Measurements from ENCODE around the gene SLC35F1. TPM values are rescaled to one million over a fixed set of nuclear protein-coding genes. Genes with fewer than 3 reads are reported as not detected.

SLC35F1 gene
- total RNA-seq, 1 donor from 2014 or later: not detected

GRCh38 chr6:118083711-118084110, 176.6 kb downstream of the SLC35F1 start:
- Mint-ChIP-seq H3K4me3 (ENCODE audit: unreplicated experiment) (no peak overlapping the region), H3K4me1 (ENCODE audit: unreplicated experiment) (no peaks in the 10 kb centered on the region), H3K27ac (ENCODE audit: unreplicated experiment) (no peak overlapping the region), H3K36me3 (ENCODE audit: unreplicated experiment) (no peaks in the 10 kb centered on the region), H3K27me3 (ENCODE audit: unreplicated experiment) (peaks cover 8% of the 10 kb centered on the region), H3K9me3 (ENCODE audit: unreplicated experiment) (no peaks in the 10 kb centered on the region)
- DNase-seq (ENCODE audit: extremely low spot score, unreplicated experiment): no peak
- no peak for TF ChIP-seq CTCF (IDR thresholded peaks at IDR 0.05)

DNA sequence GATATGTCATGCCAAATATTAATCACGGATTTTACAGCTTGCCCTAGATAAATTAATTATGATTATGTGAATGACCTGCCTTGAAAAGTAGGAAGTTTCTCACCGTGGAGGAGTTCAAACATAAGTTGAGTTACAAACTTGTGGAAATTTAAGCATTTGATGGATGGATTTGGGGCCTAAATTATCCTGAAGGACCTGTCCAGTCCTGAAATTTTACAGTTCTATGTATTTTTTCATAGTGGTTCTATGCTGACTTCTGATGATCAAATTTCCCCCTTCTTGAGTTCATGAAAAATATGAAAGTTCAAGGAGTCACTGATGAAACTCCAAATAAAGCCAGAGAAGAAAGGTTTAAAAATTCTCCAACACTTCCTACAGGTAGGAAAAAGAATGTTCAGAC, 178.6 kb downstream of the SLC35F1 start:
- peaks cover 6% of the 10 kb centered on the region for H3K9me3 Mint-ChIP-seq (ENCODE audit: unreplicated experiment)

DNA sequence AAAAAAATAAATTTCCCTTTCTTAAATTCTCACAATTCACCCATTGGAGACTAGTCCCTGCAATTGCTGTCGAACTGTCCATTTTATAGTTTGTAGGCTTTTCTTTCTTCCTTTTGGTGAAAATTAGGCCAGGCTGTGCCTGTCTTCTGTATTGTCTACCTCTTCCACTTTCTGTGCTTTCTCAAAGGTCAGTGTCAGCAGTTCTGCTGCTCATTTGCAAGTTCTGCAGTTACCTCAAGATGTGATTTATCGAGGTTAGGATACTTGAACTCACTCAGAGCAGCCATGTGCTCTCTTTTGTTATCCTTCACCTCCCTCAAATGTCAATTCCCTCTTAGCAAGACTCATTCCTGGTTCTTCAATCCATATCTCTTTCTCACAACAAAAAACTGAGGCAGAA, 179.1 kb downstream of the SLC35F1 start:
- no peak for DNase-seq (ENCODE audit: extremely low spot score, unreplicated experiment)
- no peak for TF ChIP-seq CTCF (IDR thresholded peaks at IDR 0.05)
- Mint-ChIP-seq H3K27me3 (ENCODE audit: unreplicated experiment) (no peaks in the 10 kb centered on the region), H3K27ac (ENCODE audit: unreplicated experiment) (no peak overlapping the region), H3K9me3 (ENCODE audit: unreplicated experiment) (peaks cover 10% of the 10 kb centered on the region), H3K4me3 (ENCODE audit: unreplicated experiment) (no peak overlapping the region), H3K4me1 (ENCODE audit: unreplicated experiment) (no peaks in the 10 kb centered on the region), H3K36me3 (ENCODE audit: unreplicated experiment) (no peaks in the 10 kb centered on the region)

More for the DNA sequence above, 178.6 kb downstream of the SLC35F1 start:
- TF ChIP-seq CTCF (IDR thresholded peaks at IDR 0.05): no peak
- H3K27me3 Mint-ChIP-seq (ENCODE audit: unreplicated experiment): peaks cover 5% of the 10 kb centered on the region
- DNase-seq (ENCODE audit: extremely low spot score, unreplicated experiment): no peak
- H3K4me1 Mint-ChIP-seq (ENCODE audit: unreplicated experiment): no peaks in the 10 kb centered on the region
- H3K27ac Mint-ChIP-seq (ENCODE audit: unreplicated experiment): no peak overlapping the region
- H3K36me3 Mint-ChIP-seq (ENCODE audit: unreplicated experiment): no peaks in the 10 kb centered on the region
- H3K4me3 Mint-ChIP-seq (ENCODE audit: unreplicated experiment): no peak overlapping the region

DNA sequence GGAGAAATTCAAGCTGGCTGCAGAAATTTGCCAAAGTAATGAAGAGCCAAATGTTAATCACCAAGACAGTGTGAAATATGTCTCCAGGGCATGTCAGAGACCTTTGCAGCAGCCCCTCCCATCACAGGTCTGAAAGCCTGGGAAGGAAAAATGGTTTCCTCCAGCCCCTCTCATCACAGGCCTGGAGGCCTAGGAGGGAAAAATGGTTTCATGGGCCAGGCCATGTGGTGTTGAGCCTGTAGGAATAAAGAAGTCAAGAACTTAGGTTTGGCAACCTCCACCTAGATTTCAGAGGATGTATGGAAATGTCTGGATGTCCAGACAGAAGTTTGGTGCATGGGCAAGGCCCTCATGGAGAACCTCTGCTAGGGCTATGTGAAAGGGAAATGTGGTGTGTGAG, 185.0 kb downstream of the SLC35F1 start:
- no peak overlapping the region for H3K27ac Mint-ChIP-seq (ENCODE audit: unreplicated experiment)
- no peaks in the 10 kb centered on the region for H3K4me1 Mint-ChIP-seq (ENCODE audit: unreplicated experiment)
- no peak for DNase-seq (ENCODE audit: extremely low spot score, unreplicated experiment)
- H3K4me3 Mint-ChIP-seq (ENCODE audit: unreplicated experiment): no peak overlapping the region
- no peaks in the 10 kb centered on the region for H3K36me3 Mint-ChIP-seq (ENCODE audit: unreplicated experiment)
- H3K27me3 Mint-ChIP-seq (ENCODE audit: unreplicated experiment): no peaks in the 10 kb centered on the region
- no peak for TF ChIP-seq CTCF (IDR thresholded peaks at IDR 0.05)
- peaks cover 28% of the 10 kb centered on the region for H3K9me3 Mint-ChIP-seq (ENCODE audit: unreplicated experiment)

DNA sequence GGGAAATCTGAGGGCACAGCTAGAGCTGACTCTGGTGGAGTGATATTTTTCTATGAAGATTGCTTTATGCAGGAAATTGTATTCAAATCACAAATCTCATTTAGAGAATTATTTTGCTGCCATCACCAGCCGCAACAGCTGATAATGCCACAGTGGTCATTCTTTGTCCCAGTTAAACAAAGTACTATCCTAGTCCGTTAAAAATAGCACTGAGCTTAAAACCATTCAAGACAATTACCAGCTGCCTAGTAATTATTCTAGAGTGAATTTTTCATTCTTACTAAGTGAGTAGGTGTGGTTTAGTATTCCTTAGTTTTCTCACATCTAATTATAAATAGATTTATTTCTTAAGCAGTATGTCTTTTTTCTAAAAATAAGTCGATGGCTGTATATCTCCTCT, 190.5 kb downstream of the SLC35F1 start:
- no peaks in the 10 kb centered on the region for H3K27me3 Mint-ChIP-seq (ENCODE audit: unreplicated experiment)
- H3K4me3 Mint-ChIP-seq (ENCODE audit: unreplicated experiment): no peak overlapping the region
- no peak overlapping the region for H3K27ac Mint-ChIP-seq (ENCODE audit: unreplicated experiment)
- H3K4me1 Mint-ChIP-seq (ENCODE audit: unreplicated experiment): no peaks in the 10 kb centered on the region
- no peak for DNase-seq (ENCODE audit: extremely low spot score, unreplicated experiment)
- TF ChIP-seq CTCF (IDR thresholded peaks at IDR 0.05): no peak
- no peaks in the 10 kb centered on the region for H3K36me3 Mint-ChIP-seq (ENCODE audit: unreplicated experiment)
- peaks cover 11% of the 10 kb centered on the region for H3K9me3 Mint-ChIP-seq (ENCODE audit: unreplicated experiment)
